ENCODE results near the gene MAP2K7.
A peak's percentile ranks its signal among the peaks of the same experiment; 100 is the strongest.
"Not testable (repeated sequence)": the region's sequence is repeated elsewhere in the genome, so short reads cannot be mapped to it uniquely, and the experiment has no call there.

The MAP2K7 gene

GRCh38 chr19:7931221-7932061, 27.8 kb downstream of the MAP2K7 start:
- no peak for DNase-seq (ENCODE audit: low spot score)

- no peak for DNase-seq (ENCODE audit: low spot score)
Observed at GRCh38 chr19:7932276-7932929, 28.7 kb downstream of the MAP2K7 start.

GRCh38 chr19:7932930-7933300, 29.2 kb downstream of the MAP2K7 start:
- DNase-seq (ENCODE audit: low spot score) = no peak

GRCh38 chr19:7933411-7933810, 29.7 kb downstream of the MAP2K7 start:
- DNase-seq (ENCODE audit: low spot score) = no peak

DNA sequence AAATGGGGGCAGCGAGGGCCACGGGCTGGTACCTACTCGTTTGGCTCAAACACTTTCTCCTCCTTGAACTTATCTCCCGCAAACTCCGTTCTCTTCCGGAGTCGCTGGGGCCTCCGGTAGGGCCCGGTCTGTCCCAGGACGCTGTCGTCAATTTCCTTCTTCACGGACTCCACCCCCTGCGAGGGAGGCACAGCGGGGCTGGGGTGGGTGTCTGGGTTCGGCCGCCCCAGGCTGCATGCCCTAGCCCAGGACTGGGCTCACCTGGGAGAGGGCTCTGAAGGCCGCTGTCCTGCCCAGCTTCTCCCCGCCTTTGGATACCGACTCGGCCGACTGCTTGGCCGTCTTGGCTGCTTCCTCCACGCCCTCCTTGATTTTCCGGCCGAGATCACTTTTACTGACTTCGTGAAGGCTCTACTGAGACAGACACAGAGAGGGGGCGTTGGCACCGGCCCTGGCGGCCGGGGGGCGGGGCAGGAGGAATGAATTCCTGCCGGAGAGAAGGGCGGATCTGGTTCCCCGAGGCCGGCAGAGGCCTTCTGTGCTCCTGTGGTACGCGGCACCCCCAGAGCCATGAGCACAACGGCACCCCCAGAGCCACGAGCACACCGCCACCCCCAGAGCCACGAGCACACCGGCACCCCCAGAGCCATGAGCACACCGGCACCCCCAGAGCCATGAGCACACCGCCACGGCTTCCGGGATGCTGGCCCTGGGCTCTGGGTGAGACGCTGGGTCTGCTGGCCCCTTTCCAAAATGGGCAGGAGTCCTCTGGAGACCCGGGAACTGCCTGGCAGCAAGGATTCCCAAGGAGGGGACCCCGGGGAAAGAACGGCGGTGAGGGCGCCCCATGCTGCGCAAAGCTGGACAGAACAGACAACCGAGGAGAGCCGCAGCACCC, 30.4 kb downstream of the MAP2K7 start:
- no peak for DNase-seq (ENCODE audit: low spot score)

GRCh38 chr19:7934766-7935165, 31.1 kb downstream of the MAP2K7 start:
- DNase-seq (ENCODE audit: low spot score) = no peak

DNA sequence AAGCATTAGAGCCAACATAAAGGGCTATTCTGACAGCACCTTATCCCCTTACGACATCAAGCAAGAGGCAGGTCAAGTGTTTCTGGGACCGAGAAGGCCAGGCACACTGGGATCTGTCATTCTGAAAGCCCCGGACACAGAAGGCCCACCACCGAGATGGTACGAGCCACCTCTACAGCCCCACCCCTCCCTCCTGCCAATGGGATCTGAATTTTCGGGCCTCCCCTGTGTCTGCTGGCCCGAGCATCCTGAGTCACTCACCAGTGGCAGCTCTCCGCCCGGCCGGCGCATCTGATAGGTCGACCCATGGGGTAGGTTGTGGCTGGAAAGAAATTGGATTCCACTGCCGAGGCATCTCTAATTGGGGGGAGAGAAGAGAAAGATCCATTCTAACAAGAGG, 37.2 kb downstream of the MAP2K7 start:
- no peak for DNase-seq (ENCODE audit: low spot score)

- DNase-seq (ENCODE audit: low spot score) = no peak
Observed at GRCh38 chr19:7941895-7942596, 38.4 kb downstream of the MAP2K7 start.

DNA sequence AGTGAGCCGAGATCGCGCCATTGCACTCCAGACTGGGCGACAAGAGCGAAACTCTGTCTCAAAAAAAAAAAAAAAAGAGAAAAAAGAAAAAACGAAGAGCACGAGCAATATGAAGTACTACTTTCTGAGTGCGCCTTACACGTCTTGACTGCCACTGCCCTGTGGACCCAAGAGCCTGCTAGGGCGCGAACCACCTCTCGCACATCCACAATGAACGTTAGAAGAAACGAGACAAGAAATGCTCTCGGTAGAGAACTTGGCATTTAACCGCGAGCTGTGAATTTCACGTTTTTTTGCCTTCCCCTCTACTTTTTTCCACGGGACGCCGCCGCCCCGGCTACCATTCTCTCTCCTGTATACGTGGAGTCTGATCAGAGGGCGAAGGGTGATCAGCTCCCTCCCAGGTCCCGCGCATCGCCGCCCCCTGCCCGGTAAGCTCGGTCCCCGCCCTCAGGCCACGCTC, 39.3 kb downstream of the MAP2K7 start:
- DNase-seq (ENCODE audit: low spot score) = no peak

GRCh38 chr19:7943444-7944176, 39.9 kb downstream of the MAP2K7 start, which contains the start of gene TIMM44:
Gene TIMM44, minus strand, starts transcription at chr19:7943666. Its CDS starts 15 bp downstream, at chr19:7943651.
- DNase-seq (ENCODE audit: low spot score) = peak; percentile 99

DNA sequence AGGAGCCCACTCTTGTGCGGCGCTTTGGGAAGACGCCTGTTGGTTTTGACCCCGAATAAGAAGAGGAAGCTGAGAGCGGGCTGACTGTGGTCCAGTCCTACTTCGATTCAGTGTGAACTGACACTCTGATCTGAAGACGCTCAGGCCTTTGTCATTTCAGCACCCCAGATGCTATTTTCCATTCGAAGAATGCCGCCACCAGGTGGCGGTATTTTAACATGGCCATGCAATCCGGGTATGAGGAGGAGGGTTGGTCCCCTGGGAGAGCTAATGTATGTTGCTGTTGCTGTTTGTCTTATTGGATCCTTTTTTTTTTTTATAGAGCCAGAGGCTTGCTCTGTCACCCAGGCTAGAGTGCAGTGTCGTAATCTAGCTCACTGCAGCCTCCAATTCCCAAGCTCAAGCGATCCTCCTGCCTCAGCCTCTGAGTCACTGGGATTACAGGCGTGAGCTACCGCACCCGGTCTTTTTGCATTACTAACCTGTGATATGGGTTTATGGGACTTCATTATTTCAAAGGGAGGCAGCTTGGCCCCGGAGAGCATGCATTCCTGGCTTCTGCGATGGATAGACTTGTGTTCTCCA, 40.6 kb downstream of the MAP2K7 start:
- DNase-seq (ENCODE audit: low spot score) = peak; percentile 87

DNA sequence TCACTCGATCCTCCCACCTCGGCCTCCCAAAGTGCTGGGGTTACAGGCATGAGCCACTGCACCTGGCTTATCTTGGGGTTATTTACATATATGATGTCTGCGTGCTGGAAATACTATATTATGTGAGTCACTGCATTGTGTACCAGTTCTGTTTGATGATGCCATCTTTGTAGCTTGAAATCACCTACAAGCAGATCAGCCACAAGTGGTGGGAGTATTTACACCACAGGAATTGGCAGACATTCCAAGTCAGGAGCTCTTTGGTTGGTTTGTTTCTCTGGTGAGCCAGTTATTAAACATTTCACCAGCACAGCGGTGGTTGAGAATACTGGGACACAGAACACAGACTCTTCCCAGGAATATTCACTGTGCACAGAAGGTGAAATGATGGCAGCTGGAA, 44.3 kb downstream of the MAP2K7 start:
- DNase-seq (ENCODE audit: low spot score) = no peak

DNA sequence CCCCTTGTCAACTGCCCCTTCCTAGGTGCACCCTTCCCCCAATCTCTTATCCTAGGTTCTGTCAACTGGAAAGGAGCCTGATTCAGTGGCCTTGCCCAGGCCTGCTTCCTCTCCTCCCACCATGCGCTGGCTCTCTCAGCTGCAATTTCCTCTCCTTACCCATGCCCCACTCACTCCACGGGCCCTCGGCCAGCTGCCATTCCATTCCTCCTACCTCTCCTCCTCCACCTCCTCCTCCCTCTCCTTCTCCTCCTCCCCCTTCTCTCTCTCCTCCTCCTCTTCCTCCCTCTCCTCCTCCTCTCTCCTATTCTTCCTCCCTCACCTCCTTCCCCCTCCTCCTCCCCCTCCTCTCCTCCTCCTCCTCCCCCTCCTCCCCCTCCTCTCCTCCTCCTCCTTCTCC, 49.4 kb downstream of the MAP2K7 start:
- no peak for DNase-seq (ENCODE audit: low spot score)

DNA sequence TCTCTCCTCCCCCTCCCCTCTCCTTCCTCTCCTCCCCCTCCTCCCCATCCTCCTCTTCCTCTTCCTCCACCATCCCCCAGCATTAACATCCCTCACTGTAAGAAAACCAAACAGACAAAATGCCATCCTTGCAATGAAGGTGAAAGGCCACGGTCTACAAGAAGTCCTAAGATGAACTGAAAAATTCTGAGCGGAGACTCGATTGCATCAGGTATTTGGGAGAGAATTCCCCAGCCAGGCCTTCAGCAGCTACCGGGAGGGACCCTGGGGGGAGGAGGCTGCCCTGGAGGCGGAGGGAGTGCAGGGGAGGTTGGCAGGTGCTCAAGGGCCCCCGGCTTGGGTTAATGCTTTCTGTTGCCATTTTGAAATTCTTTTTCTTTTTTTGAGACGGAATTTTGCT, 49.9 kb downstream of the MAP2K7 start:
- no peak for DNase-seq (ENCODE audit: low spot score)

DNA sequence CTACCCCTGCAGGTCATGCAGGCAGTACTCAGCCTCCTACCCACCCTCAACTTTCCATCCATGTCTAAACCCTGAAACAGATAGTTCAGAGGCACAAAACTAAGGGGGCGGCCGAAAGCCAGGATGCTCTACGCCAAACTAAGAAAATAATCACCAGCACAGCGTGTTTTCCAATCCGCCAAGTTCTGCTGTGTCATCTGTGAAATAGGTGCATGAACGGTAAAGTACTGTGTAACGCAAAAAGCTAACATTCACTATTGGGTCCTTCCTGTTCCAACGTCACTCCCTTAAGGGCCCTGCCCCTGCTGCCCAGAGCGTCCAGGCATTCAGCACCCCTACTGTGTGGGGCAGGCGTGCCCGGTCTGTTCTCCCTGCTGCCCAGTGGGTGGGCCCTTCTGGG, 52.0 kb downstream of the MAP2K7 start:
- DNase-seq (ENCODE audit: low spot score) = no peak

DNA sequence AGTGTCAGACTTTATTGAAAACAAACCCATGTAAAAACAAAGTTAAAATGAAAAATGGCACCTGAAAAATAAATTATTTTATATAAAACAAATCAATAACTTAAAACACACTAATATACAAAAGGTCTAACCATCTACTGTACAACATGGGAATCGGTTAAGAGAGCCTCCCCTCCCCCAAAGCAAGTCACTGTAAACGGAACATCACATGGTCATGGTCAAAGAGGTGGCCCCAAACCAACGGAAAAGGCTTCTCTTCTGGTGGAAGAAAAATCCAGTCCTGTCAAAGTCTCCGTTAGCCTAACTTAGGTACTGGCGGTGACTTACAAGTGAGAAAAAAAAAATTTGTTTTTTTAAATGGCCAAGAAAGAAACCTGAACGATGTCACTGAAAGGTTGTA, 55.5 kb downstream of the MAP2K7 start:
- no peak for DNase-seq (ENCODE audit: low spot score)

DNA sequence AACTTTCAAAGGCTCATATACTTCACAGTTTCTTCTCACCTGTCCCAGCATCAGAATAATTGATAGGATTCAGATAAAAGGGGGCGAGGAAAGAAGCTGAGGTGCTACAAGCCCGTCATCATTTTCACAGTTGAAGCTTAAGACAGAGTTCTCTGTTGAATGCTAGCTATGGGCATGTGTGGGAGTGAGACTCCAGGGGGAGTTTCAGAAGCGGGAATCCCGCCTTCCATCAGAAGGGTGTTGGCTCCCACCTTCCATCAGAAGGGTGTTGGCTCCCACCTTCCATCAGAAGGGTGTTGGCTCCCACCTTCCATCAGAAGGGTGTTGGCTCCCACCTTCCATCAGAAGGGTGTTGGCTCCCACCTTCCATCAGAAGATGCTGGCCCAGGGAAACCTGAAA, 57.4 kb downstream of the MAP2K7 start:
- not testable (repeated sequence) for DNase-seq (ENCODE audit: low spot score)

GRCh38 chr19:7961920-7962626, 58.4 kb downstream of the MAP2K7 start:
- DNase-seq (ENCODE audit: low spot score) = no peak

DNA sequence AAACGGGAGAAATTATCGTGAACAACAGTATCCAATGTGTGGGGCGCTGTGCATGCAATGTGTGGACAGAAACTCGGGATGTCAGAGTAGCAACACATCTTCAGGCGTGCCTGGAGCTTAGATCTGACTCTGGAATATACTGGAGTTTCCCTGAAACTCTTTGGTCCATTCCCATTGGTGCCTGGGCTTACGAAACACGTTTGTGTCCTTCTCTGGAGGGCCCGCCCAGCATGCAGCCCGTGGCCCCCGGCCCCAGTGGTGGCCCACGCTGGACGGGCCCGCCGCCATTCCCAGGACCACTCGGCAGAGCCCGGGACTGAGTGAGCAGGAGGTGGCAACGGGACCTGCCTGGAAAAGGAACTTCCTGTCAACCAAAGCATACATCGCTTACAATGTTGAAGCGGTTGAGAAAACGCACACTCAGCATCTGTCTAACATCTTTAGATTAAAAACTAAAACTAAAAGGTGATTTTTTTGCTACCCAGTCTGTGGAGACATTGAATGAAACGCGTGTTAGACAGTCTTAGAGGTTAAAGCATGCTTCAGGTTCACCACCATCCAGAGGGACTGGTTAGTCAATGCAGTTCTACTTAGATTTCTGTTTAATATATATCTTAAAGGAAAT, 59.1 kb downstream of the MAP2K7 start:
- DNase-seq (ENCODE audit: low spot score) = no peak

GRCh38 chr19:7963566-7963965, 59.9 kb downstream of the MAP2K7 start:
- DNase-seq (ENCODE audit: low spot score) = no peak

Measured in left forelimb (tissue), 1 donor.